Uterus (tissue), 4 donors: Measurements from ENCODE around the gene CAPN11. TPM values are rescaled to one million over a fixed set of nuclear protein-coding genes. Genes with fewer than 3 reads are reported as not detected.

Experiments
- DNase-seq, 2 donors: peaks; one replicate each; pipeline ENCODE4 v3.0.0-alpha.2; 2019 to 2020
- H3K27ac ChIP-seq, 2 donors: fragments of 200-600 bp; sonication (generic); 1 replicate in 1 of 2; 2 replicates in 1 of 2; pipeline ENCODE4 v1.5.1; 2016 to 2018
- H3K27me3 ChIP-seq, 2 donors: fragments of 200-600 bp; sonication (generic); one replicate each; pipeline ENCODE4 v1.5.1; 2018 to 2019; ENCODE audit warnings: control low read depth in 1 of 2
- H3K36me3 ChIP-seq, 2 donors: fragments of 200-600 bp; sonication (generic); one replicate each; pipeline ENCODE4 v1.5.1; 2019; ENCODE audit warnings: control low read depth in 1 of 2
- H3K4me1 ChIP-seq, 2 donors: fragments of 200-600 bp; sonication (generic); one replicate each; pipeline ENCODE4 v1.5.1; 2018 to 2019; ENCODE audit warnings: control low read depth in 1 of 2
- H3K4me3 ChIP-seq, 2 donors: fragments of 200-600 bp; sonication (generic); 1 replicate in 1 of 2; 2 replicates in 1 of 2; pipeline ENCODE4 v1.5.1; 2018 to 2019; ENCODE audit warnings: mild to moderate bottlenecking in 1 of 2
- H3K9me3 ChIP-seq, 2 donors: fragments of 200-600 bp; sonication (generic); one replicate each; pipeline ENCODE4 v1.5.1; 2019; ENCODE audit warnings: control low read depth in 1 of 2
- POLR2A ChIP-seq, 2 donors: fragments of 450-650 bp; IDR thresholded peaks; one replicate each; pipeline ENCODE4 v1.6.1; 2016; ENCODE audit warnings: antibody characterized with exemption in 2 of 2, mild to moderate bottlenecking in 1 of 2, moderate library complexity in 1 of 2
- intact Hi-C: fragments of 100-400 bp; cut with DNase I; formaldehyde crosslinking; loops from one replicate; pipeline ENCODE4 v1.15.1; 2023; ENCODE audit warnings: low total_unique reads
- small RNA-seq: library from RNA; depleted of rRNA; stranded (forward); fragments of <200 nt; gene quantifications from one replicate; pipeline ENCODE3, GENCODE V24; 2016
- total RNA-seq, 4 donors: library from RNA; depleted of rRNA in 3 of 4; stranded (reverse); fragments of >200 nt in 3 of 4; gene quantifications; one replicate each; pipeline versions ENCODE4 v1.1.0 to v1.2.4, GENCODE V29; 2014 to 2023
- TF ChIP-seq, protein P1 (sequence below), 4 experiments: fragments of 200-600 bp in 2 of 4; fragments of 450-650 bp in 2 of 4; sonication (generic) in 2 of 4; IDR thresholded peaks; one replicate each; pipeline ENCODE4 v1.5.1; 2016 to 2019; ENCODE audit warnings: antibody characterized with exemption in 4 of 4, mild to moderate bottlenecking in 2 of 4, moderate library complexity in 1 of 4
- donor health status: DM: yes; HTN: yes; CAD: no.

CAPN11 gene
- total RNA-seq, 4 donors from 2014 or later, result 1.5 TPM; not detected in 3

GRCh38 chr6:44232676-44233566 is 74.3 kb downstream of the CAPN11 start:
- no peak for DNase-seq
- Histone ChIP-seq H3K27ac (peak overlapping the region; percentile 97 to 99), H3K9me3 (no peaks in the 10 kb centered on the region), H3K4me3 (no peak overlapping the region), H3K36me3 (no peaks in the 10 kb centered on the region), H3K4me1 (peaks cover 16 to 35% of the 10 kb centered on the region in 2 donors), H3K27me3 (no peaks in the 10 kb centered on the region)
- no peak for TF ChIP-seq POLR2A (IDR thresholded peaks at IDR 0.05)
- TF ChIP-seq, protein P1, sequence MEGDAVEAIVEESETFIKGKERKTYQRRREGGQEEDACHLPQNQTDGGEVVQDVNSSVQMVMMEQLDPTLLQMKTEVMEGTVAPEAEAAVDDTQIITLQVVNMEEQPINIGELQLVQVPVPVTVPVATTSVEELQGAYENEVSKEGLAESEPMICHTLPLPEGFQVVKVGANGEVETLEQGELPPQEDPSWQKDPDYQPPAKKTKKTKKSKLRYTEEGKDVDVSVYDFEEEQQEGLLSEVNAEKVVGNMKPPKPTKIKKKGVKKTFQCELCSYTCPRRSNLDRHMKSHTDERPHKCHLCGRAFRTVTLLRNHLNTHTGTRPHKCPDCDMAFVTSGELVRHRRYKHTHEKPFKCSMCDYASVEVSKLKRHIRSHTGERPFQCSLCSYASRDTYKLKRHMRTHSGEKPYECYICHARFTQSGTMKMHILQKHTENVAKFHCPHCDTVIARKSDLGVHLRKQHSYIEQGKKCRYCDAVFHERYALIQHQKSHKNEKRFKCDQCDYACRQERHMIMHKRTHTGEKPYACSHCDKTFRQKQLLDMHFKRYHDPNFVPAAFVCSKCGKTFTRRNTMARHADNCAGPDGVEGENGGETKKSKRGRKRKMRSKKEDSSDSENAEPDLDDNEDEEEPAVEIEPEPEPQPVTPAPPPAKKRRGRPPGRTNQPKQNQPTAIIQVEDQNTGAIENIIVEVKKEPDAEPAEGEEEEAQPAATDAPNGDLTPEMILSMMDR (IDR thresholded peaks at IDR 0.05), result no peak
- intact Hi-C loops, result loop anchor here (10.0 kb wide), 1 partner anchor 58 kb away; no protein-coding TSS in a partner anchor

DNA sequence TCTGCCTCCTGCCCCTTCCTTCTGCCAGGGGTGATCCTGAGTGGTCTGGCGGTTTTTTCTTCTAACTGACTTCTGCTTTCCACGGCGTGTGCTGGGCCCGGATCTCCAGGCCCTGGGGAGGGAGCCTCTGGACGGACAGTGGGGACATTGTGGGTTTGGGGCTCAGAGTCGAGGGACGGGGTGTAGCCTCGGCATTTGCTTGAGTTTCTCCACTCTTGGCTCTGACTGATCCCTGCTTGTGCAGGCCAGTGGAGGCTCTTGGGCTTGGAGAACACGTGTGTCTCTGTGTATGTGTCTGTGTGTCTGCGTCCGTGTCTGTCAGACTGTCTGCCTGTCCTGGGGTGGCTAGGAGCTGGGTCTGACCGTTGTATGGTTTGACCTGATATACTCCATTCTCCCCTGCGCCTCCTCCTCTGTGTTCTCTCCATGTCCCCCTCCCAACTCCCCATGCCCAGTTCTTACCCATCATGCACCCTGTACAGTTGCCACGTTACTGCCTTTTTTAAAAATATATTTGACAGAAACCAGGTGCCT is 75.0 kb downstream of the CAPN11 start:
- Histone ChIP-seq H3K27me3 (no peaks in the 10 kb centered on the region), H3K27ac (peak overlapping the region; percentile 97 to 99), H3K4me1 (peaks cover 16 to 35% of the 10 kb centered on the region in 2 donors), H3K36me3 (no peaks in the 10 kb centered on the region), H3K9me3 (no peaks in the 10 kb centered on the region), H3K4me3 (no peak overlapping the region)
- intact Hi-C loops, result loop anchor here (10.0 kb wide), 1 partner anchor 59 kb away; no protein-coding TSS in a partner anchor
- DNase-seq, result no peak
- no peak for TF ChIP-seq POLR2A (IDR thresholded peaks at IDR 0.05)
- TF ChIP-seq, protein P1 (IDR thresholded peaks at IDR 0.05), result no peak

Small RNA genes within 50 kb of the gene (small RNA-seq; reads per million reads assigned to genes)
- gene RN7SL811P, result not detected

Other genes starting within 250 kb of the CAPN11 start
- 10 to 100 TPM; 19.5 to 39.1 (median 33.6) TPM for gene MRPL14, start 31.4 kb upstream of the CAPN11 start, total RNA-seq
- gene TMEM63B, start 31.3 kb upstream of the CAPN11 start, total RNA-seq, result 10 to 100 TPM in 2 of 4 donors, 1 to 10 TPM in 1, under 1 TPM in 1; 0.77 to 24.9 (median 15.4) TPM
- not detected for gene MYMX, start 58.1 kb downstream of the CAPN11 start, total RNA-seq
- gene SLC29A1, start 64.8 kb downstream of the CAPN11 start, total RNA-seq, result 100 to 1,000 TPM in 2 of 4 donors, 10 to 100 TPM in 2; 29.9 to 150 (median 95.1) TPM
- gene HSP90AB1, start 88.3 kb downstream of the CAPN11 start, total RNA-seq, result 100 to 1,000 TPM; 336 to 897 (median 564) TPM
- 10 to 100 TPM in 3 of 4 donors, 1 to 10 TPM in 1; 5.9 to 39.5 (median 28.5) TPM for gene SLC35B2, start 98.7 kb downstream of the CAPN11 start, total RNA-seq
- gene NFKBIE, start 106.7 kb downstream of the CAPN11 start, total RNA-seq, result 1 to 10 TPM; 1.3 to 5.9 (median 2.8) TPM
- under 1 TPM in 2 of 4 donors, not detected in 2; 0.09 to 0.21 TPM for gene TMEM151B, start 111.6 kb downstream of the CAPN11 start, total RNA-seq
- 10 to 100 TPM; 14.1 to 24.7 (median 21.0) TPM for gene AARS2, start 154.5 kb downstream of the CAPN11 start, total RNA-seq
- under 1 TPM in 1 of 4 donors, not detected in 3; 0.62 TPM for gene SPATS1, start 183.8 kb downstream of the CAPN11 start, total RNA-seq
- gene CDC5L, start 228.9 kb downstream of the CAPN11 start, total RNA-seq, result 10 to 100 TPM in 3 of 4 donors, 1 to 10 TPM in 1; 8.7 to 42.0 (median 20.0) TPM